DMS114 treated with DMSO at 0.1 percent for 48 hours (cell line): ENCODE data around the gene GHSR.

Experiments
- DNase-seq: peaks from one replicate; lab custom pipeline; 2025; ENCODE audit not compliant: unreplicated experiment; lab: John Stamatoyannopoulos, UW

The GHSR gene

GRCh38 chr3:172438186-172438585 is 10.1 kb downstream of the GHSR start:
- no peak for DNase-seq

GRCh38 chr3:172437713-172438112 is 10.5 kb downstream of the GHSR start:
- no peak for DNase-seq

GRCh38 chr3:172415323-172415722 is 32.9 kb downstream of the GHSR start:
- no peak for DNase-seq

- DNase-seq: no peak
Observed at GRCh38 chr3:172411478-172411947, 36.7 kb downstream of the GHSR start.

GRCh38 chr3:172410702-172411477 is 37.4 kb downstream of the GHSR start:
- DNase-seq: no peak

- DNase-seq: no peak
Observed at GRCh38 chr3:172407872-172408271, 40.4 kb downstream of the GHSR start.

- no peak for DNase-seq
Observed at GRCh38 chr3:172405914-172406313, 42.3 kb downstream of the GHSR start.

GRCh38 chr3:172404237-172404962 is 43.9 kb downstream of the GHSR start:
- no peak for DNase-seq

GRCh38 chr3:172402892-172403643 is 45.2 kb downstream of the GHSR start:
- no peak for DNase-seq

- no peak for DNase-seq
Observed at GRCh38 chr3:172402090-172402489, 46.2 kb downstream of the GHSR start.

- DNase-seq: no peak
Observed at GRCh38 chr3:172398484-172398883, 49.8 kb downstream of the GHSR start.

- no peak for DNase-seq
Observed at GRCh38 chr3:172397716-172398405, 50.4 kb downstream of the GHSR start.

GRCh38 chr3:172396400-172396799 is 51.9 kb downstream of the GHSR start:
- no peak for DNase-seq

GRCh38 chr3:172394692-172395091 is 53.6 kb downstream of the GHSR start:
- DNase-seq: no peak
